ENCODE results near the gene NOCT.
A peak's percentile ranks its signal among the peaks of the same experiment; 100 is the strongest.
"Not testable (repeated sequence)": the region's sequence is repeated elsewhere in the genome, so short reads cannot be mapped to it uniquely, and the experiment has no call there.

The NOCT gene

GRCh38 chr4:139053909-139054308 lies 38.3 kb downstream of the NOCT start:
- DNase-seq, result no peak

GRCh38 chr4:139054791-139055505 lies 39.4 kb downstream of the NOCT start:
- DNase-seq, result no peak

GRCh38 chr4:139059026-139059425 lies 43.4 kb downstream of the NOCT start:
- not testable (repeated sequence) for DNase-seq

- DNase-seq, result no peak
Measured at GRCh38 chr4:139060591-139060990, 45.0 kb downstream of the NOCT start.

- no peak for DNase-seq
Measured at GRCh38 chr4:139076016-139076744, 60.6 kb downstream of the NOCT start.

GRCh38 chr4:139077567-139078355 lies 62.2 kb downstream of the NOCT start:
- no peak for DNase-seq

GRCh38 chr4:139078926-139079325 lies 63.3 kb downstream of the NOCT start:
- no peak for DNase-seq

- DNase-seq, result peak; percentile 98
Measured at GRCh38 chr4:139082750-139083606, 67.4 kb downstream of the NOCT start.

- DNase-seq, result peak; percentile 61
Measured at GRCh38 chr4:139083607-139083955, 68.0 kb downstream of the NOCT start.

- peak; percentile 80 for DNase-seq
Measured at GRCh38 chr4:139083956-139084803, 68.6 kb downstream of the NOCT start.

- DNase-seq, result no peak
Measured at GRCh38 chr4:139084804-139085093, 69.2 kb downstream of the NOCT start.

GRCh38 chr4:139085141-139085540 lies 69.6 kb downstream of the NOCT start:
- DNase-seq, result no peak

- DNase-seq, result no peak
Measured at GRCh38 chr4:139092271-139092670, 76.7 kb downstream of the NOCT start.
